DND-41 (cell line): ENCODE results near the gene ATXN1.

Source experiments
- ATAC-seq: fragments of 200-7000 bp; cut with Tn5 transposase; 3 replicates; pipeline ENCODE4 v1.9.1; 2021; ENCODE audit warnings: low read depth; ENCODE audit not compliant: insufficient read depth
- DNase-seq: peaks from one replicate; pipeline ENCODE4 v3.0.0-alpha.2; 2020
- H2AFZ ChIP-seq: 2 replicates; pipeline ENCODE4 v1.6.0; 2012; ENCODE audit warnings: low read depth, low read length
- H3K27ac ChIP-seq: 2 replicates; pipeline ENCODE4 v1.5.1; 2012; ENCODE audit warnings: low read length, inconsistent platforms
- H3K27me3 ChIP-seq: fragments of 200-600 bp; sonication (generic); 2 replicates; pipeline ENCODE4 v1.6.0; 2012; ENCODE audit warnings: low read length, mild to moderate bottlenecking, inconsistent platforms; ENCODE audit not compliant: insufficient read depth, poor library complexity
- H3K36me3 ChIP-seq: 2 replicates; pipeline ENCODE4 v1.5.1; 2012; ENCODE audit warnings: low read length, inconsistent platforms; ENCODE audit not compliant: insufficient read depth
- H3K4me1 ChIP-seq: 2 replicates; pipeline ENCODE4 v1.5.1; 2012; ENCODE audit warnings: mild to moderate bottlenecking, low read length; ENCODE audit not compliant: insufficient read depth
- H3K4me2 ChIP-seq: 2 replicates; pipeline ENCODE4 v1.6.0; 2012; ENCODE audit warnings: mild to moderate bottlenecking, moderate library complexity, low read length, inconsistent platforms; ENCODE audit not compliant: insufficient read depth
- H3K4me3 ChIP-seq, 2 experiments: fragments of 200-600 bp in 1 of 2; shearing (Covaris generic) in 1 of 2; 2 replicates each; pipeline ENCODE4 v1.5.1; 2012 to 2016; ENCODE audit warnings: inconsistent platforms in 2 of 2, low read length in 2 of 2, mild to moderate bottlenecking in 2 of 2, low read depth in 1 of 2, moderate library complexity in 1 of 2
- H3K79me2 ChIP-seq: 2 replicates; pipeline ENCODE4 v1.6.0; 2012; ENCODE audit warnings: low read length, inconsistent platforms; ENCODE audit not compliant: insufficient read depth
- H3K9ac ChIP-seq: 2 replicates; pipeline ENCODE4 v1.6.0; 2012; ENCODE audit warnings: low read depth, mild to moderate bottlenecking, inconsistent platforms, low read length, moderate library complexity
- H3K9me3 ChIP-seq: 2 replicates; pipeline ENCODE4 v1.5.1; 2012; ENCODE audit warnings: low read length, moderate library complexity, mild to moderate bottlenecking, inconsistent platforms; ENCODE audit not compliant: insufficient read depth, severe bottlenecking
- H4K20me1 ChIP-seq: 2 replicates; pipeline ENCODE4 v1.6.0; 2012; ENCODE audit warnings: low read length; ENCODE audit not compliant: insufficient read depth
- CTCF ChIP-seq: IDR thresholded peaks from 2 replicates; pipeline ENCODE4 v1.5.1; 2012; ENCODE audit warnings: borderline replicate concordance, low read length, moderate library complexity, mild to moderate bottlenecking; ENCODE audit not compliant: poor library complexity, severe bottlenecking; ENCODE audit errors: extremely low read depth
- EZH2 ChIP-seq: IDR thresholded peaks from 3 replicates; pipeline ENCODE4 v1.6.1; 2012; ENCODE audit warnings: borderline replicate concordance, low read depth, mild to moderate bottlenecking, moderate library complexity, low read length, inconsistent platforms; ENCODE audit not compliant: severe bottlenecking

Gene ATXN1

GRCh38 chr6:16403831-16404230 is 357.4 kb downstream of the ATXN1 start:
- Histone ChIP-seq H3K27ac (no peak overlapping the region), H3K36me3 (no peaks in the 10 kb centered on the region), H3K79me2 (no peaks in the 10 kb centered on the region), H3K4me1 (no peaks in the 10 kb centered on the region), H4K20me1 (no peaks in the 10 kb centered on the region), H3K27me3 (no peaks in the 10 kb centered on the region), H3K9me3 (no peaks in the 10 kb centered on the region), H2AFZ (no peak overlapping the region), H3K4me2 (no peak overlapping the region), H3K4me3 (no peak overlapping the region), H3K9ac (no peak overlapping the region)
- DNase-seq (no peak), ATAC-seq (no peak)
- TF ChIP-seq EZH2 (no peak), CTCF (no peak)

GRCh38 chr6:16402581-16402900 is 358.7 kb downstream of the ATXN1 start:
- H3K4me1 ChIP-seq: no peaks in the 10 kb centered on the region
- H3K36me3 ChIP-seq: no peaks in the 10 kb centered on the region
- no peaks in the 10 kb centered on the region for H3K27me3 ChIP-seq
- no peaks in the 10 kb centered on the region for H3K79me2 ChIP-seq
- H2AFZ ChIP-seq: no peak overlapping the region
- H3K9me3 ChIP-seq: no peaks in the 10 kb centered on the region
- ATAC-seq (no peak), DNase-seq (no peak)
- no peak overlapping the region for H3K9ac ChIP-seq
- no peak overlapping the region for H3K4me3 ChIP-seq
- TF ChIP-seq CTCF (no peak), EZH2 (no peak)
- no peak overlapping the region for H3K4me2 ChIP-seq
- no peak overlapping the region for H3K27ac ChIP-seq
- H4K20me1 ChIP-seq: no peaks in the 10 kb centered on the region

DNA sequence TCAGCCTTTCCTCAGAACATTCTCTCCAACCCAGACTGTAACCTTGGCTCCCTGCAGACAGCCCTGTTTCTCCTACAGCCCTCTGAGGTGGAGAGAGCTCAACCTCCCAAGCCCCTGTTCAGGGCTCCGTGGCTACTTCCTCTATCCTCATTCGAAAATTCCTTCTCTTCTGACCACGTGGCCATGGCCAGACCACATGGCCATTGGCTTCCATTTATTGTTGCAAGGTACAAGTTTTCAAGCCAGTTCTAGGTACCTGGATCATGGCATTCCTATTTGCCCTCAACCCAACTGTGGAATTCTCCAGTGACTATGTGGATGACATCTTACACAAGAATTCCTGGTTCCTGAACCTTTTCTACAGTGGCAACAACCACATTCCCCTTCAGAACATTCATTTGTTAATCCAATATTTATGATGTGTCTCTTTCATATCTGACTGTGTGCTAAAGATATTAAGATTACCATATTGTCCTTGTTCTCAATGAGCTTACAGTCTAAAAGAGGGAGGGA is 361.0 kb downstream of the ATXN1 start:
- no peak for DNase-seq

More for the DNA sequence above, 361.0 kb downstream of the ATXN1 start:
- no peak for ATAC-seq
- Histone ChIP-seq H3K9me3 (no peaks in the 10 kb centered on the region), H3K4me2 (no peak overlapping the region), H3K27me3 (no peaks in the 10 kb centered on the region), H3K9ac (no peak overlapping the region), H2AFZ (no peak overlapping the region), H3K79me2 (no peaks in the 10 kb centered on the region), H3K36me3 (no peaks in the 10 kb centered on the region), H3K27ac (no peak overlapping the region), H4K20me1 (no peaks in the 10 kb centered on the region), H3K4me3 (no peak overlapping the region), H3K4me1 (no peaks in the 10 kb centered on the region)
- TF ChIP-seq CTCF (no peak), EZH2 (no peak)
